HFF-Myc (cell line): ENCODE results near the gene UBE2QL1.

Experiments
- DNase-seq: peaks from one replicate; pipeline ENCODE4 v3.0.0-alpha.2; 2011; ENCODE audit warnings: low read depth; ENCODE audit errors: extremely low read depth
- H3K4me3 ChIP-seq: replicated peaks from 2 replicates; pipeline ENCODE4 v1.5.1; 2011; ENCODE audit warnings: low read depth, mild to moderate bottlenecking, control low read depth, low read length
- TF ChIP-seq, protein P1 (sequence below): IDR thresholded peaks from 2 replicates; pipeline ENCODE4 v1.5.1; 2012; ENCODE audit warnings: mild to moderate bottlenecking, low read depth, low read length, control low read depth; ENCODE audit errors: missing control alignments

Gene UBE2QL1

DNA sequence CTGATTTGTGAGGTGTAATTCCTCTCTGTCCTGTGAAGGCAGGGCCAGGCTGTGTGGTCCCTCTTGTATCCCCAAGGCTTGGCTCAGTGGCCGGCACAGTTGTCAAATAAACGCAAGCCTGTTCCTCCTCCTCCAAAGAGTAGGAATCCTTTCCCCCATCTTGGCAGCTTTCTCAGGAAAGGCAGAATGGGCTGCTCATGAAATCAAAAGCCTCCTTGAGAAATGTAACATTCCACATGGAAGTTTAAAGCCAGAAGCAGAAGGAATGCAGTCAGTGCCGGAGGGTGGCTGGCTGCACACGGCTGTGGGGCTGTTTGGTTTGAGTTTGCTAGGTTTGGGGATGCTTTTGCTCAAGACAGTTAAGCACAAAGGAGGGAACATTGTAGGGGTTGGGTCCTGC lies 35.8 kb upstream of the UBE2QL1 start:
- DNase-seq = no peak
- TF ChIP-seq, protein P1, sequence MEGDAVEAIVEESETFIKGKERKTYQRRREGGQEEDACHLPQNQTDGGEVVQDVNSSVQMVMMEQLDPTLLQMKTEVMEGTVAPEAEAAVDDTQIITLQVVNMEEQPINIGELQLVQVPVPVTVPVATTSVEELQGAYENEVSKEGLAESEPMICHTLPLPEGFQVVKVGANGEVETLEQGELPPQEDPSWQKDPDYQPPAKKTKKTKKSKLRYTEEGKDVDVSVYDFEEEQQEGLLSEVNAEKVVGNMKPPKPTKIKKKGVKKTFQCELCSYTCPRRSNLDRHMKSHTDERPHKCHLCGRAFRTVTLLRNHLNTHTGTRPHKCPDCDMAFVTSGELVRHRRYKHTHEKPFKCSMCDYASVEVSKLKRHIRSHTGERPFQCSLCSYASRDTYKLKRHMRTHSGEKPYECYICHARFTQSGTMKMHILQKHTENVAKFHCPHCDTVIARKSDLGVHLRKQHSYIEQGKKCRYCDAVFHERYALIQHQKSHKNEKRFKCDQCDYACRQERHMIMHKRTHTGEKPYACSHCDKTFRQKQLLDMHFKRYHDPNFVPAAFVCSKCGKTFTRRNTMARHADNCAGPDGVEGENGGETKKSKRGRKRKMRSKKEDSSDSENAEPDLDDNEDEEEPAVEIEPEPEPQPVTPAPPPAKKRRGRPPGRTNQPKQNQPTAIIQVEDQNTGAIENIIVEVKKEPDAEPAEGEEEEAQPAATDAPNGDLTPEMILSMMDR = no peak

GRCh38 chr5:6417657-6418056 lies 31.0 kb upstream of the UBE2QL1 start:
- TF ChIP-seq, protein P1 = no peak
- no peak for DNase-seq
- no peak overlapping the region for H3K4me3 ChIP-seq

More for the DNA sequence above, 35.8 kb upstream of the UBE2QL1 start:
- no peak overlapping the region for H3K4me3 ChIP-seq

DNA sequence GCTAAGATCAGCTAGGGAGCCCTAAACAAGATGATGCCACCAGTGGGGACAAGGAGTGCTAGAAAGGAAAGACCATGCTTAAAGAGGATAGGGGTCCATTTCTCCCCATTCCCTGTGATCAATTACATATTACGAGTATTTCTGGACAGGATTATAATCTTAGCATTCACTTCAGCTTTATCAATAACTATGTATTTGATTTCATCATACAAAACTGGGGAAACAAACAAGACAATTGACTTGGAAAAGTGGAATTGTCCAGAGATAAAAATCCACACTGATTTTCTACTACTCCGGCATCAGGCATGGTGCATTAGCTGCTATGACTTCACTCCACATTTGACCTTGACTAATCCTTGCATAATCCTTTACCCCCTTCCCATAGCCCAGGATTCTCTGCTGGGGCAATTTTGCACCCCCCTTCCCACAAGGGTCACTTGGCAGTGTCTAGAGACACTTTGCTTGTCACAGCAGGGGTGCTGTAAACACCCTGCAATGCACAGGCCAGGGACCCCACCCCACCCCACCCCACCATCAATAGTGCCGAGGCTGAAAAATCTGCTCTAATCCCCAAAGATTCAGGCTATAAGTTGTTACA lies 29.9 kb upstream of the UBE2QL1 start:
- H3K4me3 ChIP-seq = no peak overlapping the region
- DNase-seq = no peak
- TF ChIP-seq, protein P1 = no peak

- DNase-seq = no peak
Observed at GRCh38 chr5:6419340-6419852, 29.3 kb upstream of the UBE2QL1 start.

DNA sequence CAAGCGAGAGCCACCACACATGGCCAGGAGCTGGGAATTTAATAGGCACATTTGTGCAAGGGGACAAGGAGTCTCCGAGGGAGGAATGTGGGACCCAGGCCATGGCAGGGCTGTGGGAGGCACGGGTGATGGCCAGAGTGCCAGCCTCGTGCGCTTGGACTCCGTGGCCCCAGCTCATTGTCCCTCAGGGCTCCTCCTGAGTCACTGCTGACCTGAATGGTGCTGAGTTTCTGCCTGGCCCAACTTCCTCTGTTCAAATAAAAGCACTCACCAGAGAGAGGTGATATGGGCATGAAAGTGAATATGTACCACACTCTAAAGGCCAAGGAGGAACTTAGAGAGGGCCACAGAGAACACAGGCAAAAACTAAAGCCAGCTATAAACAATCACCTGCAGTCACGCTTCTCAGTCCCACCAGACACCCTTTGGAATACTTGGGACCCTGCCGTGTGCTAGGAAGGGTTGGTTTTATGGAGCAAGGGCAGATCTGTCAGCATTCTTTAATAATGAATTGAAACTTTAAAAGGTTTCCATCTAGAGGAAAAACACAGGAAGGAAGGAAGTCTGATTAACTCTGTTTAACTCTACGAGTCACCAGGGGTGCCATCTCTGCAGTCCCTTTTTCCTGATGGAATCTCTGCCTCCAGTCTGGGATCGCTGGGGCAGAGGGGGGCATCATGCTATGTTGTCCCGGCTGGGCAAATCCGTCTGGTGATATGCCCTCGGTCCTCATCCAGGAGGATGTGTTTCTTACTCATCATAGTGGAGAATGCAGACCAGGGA lies 25.1 kb upstream of the UBE2QL1 start:
- H3K4me3 ChIP-seq = no peak overlapping the region
- TF ChIP-seq, protein P1 = no peak
- DNase-seq = no peak

More at GRCh38 chr5:6419340-6419852, 29.3 kb upstream of the UBE2QL1 start:
- no peak overlapping the region for H3K4me3 ChIP-seq
- TF ChIP-seq, protein P1 = no peak

GRCh38 chr5:6424110-6424659 lies 24.5 kb upstream of the UBE2QL1 start:
- TF ChIP-seq, protein P1 = no peak
- DNase-seq = no peak
- H3K4me3 ChIP-seq = no peak overlapping the region
